Activated T-cell treated with anti-CD3 and anti-CD28 coated beads, Interleukin-2, amount 50 U/mL, for 4 hours (primary cell): ENCODE data around the gene LRCH2. TPM values are rescaled to one million over a fixed set of nuclear protein-coding genes. Genes with fewer than 3 reads are reported as not detected.

Source experiments
- ATAC-seq, 2 donors: fragments of 200-7000 bp; cut with Tn5 transposase; one replicate each; pipeline ENCODE4 v1.10.0; 2021
- DNase-seq: peaks from one replicate; pipeline ENCODE4 v3.0.0-alpha.2; 2020
- H3K27me3 Mint-ChIP-seq: one replicate; pipeline ENCODE4 v1.8.0; 2021; ENCODE audit warnings: low read depth, mixed read lengths
- H3K36me3 Mint-ChIP-seq: one replicate; pipeline ENCODE4 v1.8.0; 2022; ENCODE audit warnings: mixed read lengths; ENCODE audit not compliant: insufficient read depth
- H3K4me1 Mint-ChIP-seq: one replicate; pipeline ENCODE4 v1.8.0; 2021; ENCODE audit warnings: low read depth, mixed read lengths
- H3K4me3 Mint-ChIP-seq: one replicate; pipeline ENCODE4 v1.8.0; 2021; ENCODE audit warnings: mild to moderate bottlenecking, moderate library complexity, mixed read lengths
- H3K9me3 Mint-ChIP-seq: one replicate; pipeline ENCODE4 v1.8.0; 2021; ENCODE audit warnings: mixed read lengths
- total RNA-seq, 3 donors: library from RNA; stranded (reverse); gene quantifications; one replicate each; pipeline ENCODE4 v1.2.1, GENCODE V29; 2021

LRCH2 gene
- total RNA-seq, 3 donors from 2014 or later, result 0.03 TPM; not detected in 2

DNA sequence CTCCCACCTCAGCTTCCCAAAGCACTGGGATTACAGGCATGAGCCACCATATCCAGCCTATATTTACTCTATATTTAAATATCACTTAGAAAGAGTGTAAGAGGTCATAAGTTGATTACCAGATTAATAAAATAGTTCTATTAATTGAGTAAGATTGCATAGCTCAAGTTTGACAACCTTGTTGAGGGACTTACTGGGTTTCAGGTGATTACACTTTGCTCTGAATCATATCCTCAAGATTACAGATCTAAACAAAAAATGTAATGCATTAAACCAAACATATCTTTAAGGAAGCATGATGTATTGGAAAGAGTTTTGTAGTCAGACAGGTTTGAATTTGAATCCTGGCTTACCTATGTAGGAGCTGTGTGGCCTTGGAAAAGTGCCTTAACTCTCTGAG lies 168.6 kb downstream of the LRCH2 start:
- H3K36me3 Mint-ChIP-seq, result no peaks in the 10 kb centered on the region
- H3K4me3 Mint-ChIP-seq, result no peak overlapping the region
- ATAC-seq (no peak), DNase-seq (no peak)
- peaks cover 1% of the 10 kb centered on the region for H3K9me3 Mint-ChIP-seq
- no peaks in the 10 kb centered on the region for H3K4me1 Mint-ChIP-seq
- no peaks in the 10 kb centered on the region for H3K27me3 Mint-ChIP-seq

Other genes starting within 250 kb of the LRCH2 start
- gene IL13RA2, start 216.5 kb downstream of the LRCH2 start, total RNA-seq, result not detected
- gene RBMXL3, start 44.7 kb downstream of the LRCH2 start, total RNA-seq, result not detected
- not detected for gene LUZP4, start 55.6 kb upstream of the LRCH2 start, total RNA-seq